ENCODE results near the gene TACR2.

Gene TACR2

DNA sequence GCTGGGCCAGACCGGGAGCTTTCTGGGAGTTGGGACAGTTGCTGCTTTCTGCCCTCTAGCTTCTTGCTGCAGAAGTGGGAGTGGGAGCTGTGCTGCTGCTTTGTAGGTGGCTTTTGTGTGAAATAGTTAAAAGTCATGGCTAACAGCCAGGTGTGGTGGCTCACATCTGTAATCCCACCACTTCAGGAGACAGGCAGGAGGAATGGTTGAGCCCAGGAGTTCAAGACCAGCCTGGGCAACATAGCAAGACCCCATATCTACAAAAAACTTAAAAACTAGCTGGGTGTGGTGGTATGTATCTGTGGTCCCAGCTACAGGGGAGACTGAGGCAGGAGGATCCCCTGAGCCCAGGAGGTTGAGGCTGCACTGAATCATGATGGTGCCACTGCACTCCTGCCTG, 13.7 kb downstream of the TACR2 start:
- no peak overlapping the region for H3K27ac ChIP-seq (ENCODE audit: low read length)
- no peak for TF ChIP-seq EZH2phosphoT487 (IDR thresholded peaks at IDR 0.05; ENCODE audit: low read depth)
- TF ChIP-seq, protein P1, sequence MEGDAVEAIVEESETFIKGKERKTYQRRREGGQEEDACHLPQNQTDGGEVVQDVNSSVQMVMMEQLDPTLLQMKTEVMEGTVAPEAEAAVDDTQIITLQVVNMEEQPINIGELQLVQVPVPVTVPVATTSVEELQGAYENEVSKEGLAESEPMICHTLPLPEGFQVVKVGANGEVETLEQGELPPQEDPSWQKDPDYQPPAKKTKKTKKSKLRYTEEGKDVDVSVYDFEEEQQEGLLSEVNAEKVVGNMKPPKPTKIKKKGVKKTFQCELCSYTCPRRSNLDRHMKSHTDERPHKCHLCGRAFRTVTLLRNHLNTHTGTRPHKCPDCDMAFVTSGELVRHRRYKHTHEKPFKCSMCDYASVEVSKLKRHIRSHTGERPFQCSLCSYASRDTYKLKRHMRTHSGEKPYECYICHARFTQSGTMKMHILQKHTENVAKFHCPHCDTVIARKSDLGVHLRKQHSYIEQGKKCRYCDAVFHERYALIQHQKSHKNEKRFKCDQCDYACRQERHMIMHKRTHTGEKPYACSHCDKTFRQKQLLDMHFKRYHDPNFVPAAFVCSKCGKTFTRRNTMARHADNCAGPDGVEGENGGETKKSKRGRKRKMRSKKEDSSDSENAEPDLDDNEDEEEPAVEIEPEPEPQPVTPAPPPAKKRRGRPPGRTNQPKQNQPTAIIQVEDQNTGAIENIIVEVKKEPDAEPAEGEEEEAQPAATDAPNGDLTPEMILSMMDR (IDR thresholded peaks at IDR 0.05; ENCODE audit: low read depth, low read length): no peak
- peaks cover 3% of the 10 kb centered on the region for H3K4me1 ChIP-seq (ENCODE audit: low read length)
- no peaks in the 10 kb centered on the region for H3K36me3 ChIP-seq (replicated peaks; ENCODE audit: low read depth, low read length)
- H3K4me2 ChIP-seq (ENCODE audit: low read length): no peak overlapping the region
- no peaks in the 10 kb centered on the region for H3K27me3 ChIP-seq (ENCODE audit: low read depth, low read length)
- H3K9ac ChIP-seq (ENCODE audit: low read length): no peak overlapping the region
- H4K20me1 ChIP-seq (ENCODE audit: insufficient read depth, low read length): no peaks in the 10 kb centered on the region
- no peaks in the 10 kb centered on the region for H3K79me2 ChIP-seq (ENCODE audit: low read length)
- H2AFZ ChIP-seq (ENCODE audit: low read depth, low read length): no peak overlapping the region
- no peaks in the 10 kb centered on the region for H3K9me3 ChIP-seq (ENCODE audit: insufficient read depth, low read length)
- no peak overlapping the region for H3K4me3 ChIP-seq (ENCODE audit: low read length)

DNA sequence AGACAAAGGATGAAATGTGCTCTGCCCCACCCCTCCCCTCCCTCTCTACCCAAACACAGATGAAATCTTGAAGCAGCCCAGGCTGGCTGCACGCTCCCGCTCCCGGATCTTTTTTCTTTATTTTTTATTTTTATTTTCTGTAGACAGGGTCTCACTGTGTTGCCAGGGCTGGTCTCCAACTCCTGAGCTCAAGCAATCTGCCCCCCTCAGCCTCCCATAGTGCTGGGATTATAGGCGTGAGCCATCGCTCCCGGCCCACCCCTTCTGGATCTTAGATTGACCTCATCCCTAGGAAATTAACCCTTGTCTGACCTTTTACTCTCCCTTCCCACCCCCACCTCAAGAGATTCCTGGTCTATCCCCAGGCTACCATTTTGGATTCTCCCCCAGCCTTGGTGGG, 14.3 kb downstream of the TACR2 start:
- H2AFZ ChIP-seq (ENCODE audit: low read depth, low read length): no peak overlapping the region
- no peak overlapping the region for H3K27ac ChIP-seq (ENCODE audit: low read length)
- H3K79me2 ChIP-seq (ENCODE audit: low read length): no peaks in the 10 kb centered on the region
- H3K27me3 ChIP-seq (ENCODE audit: low read depth, low read length): no peaks in the 10 kb centered on the region
- no peaks in the 10 kb centered on the region for H3K9me3 ChIP-seq (ENCODE audit: insufficient read depth, low read length)
- H3K36me3 ChIP-seq (replicated peaks; ENCODE audit: low read depth, low read length): no peaks in the 10 kb centered on the region
- H3K4me2 ChIP-seq (ENCODE audit: low read length): no peak overlapping the region
- H3K4me3 ChIP-seq (ENCODE audit: low read length): no peak overlapping the region
- no peaks in the 10 kb centered on the region for H4K20me1 ChIP-seq (ENCODE audit: insufficient read depth, low read length)
- TF ChIP-seq EZH2phosphoT487 (IDR thresholded peaks at IDR 0.05; ENCODE audit: low read depth): no peak
- TF ChIP-seq, protein P1 (IDR thresholded peaks at IDR 0.05; ENCODE audit: low read depth, low read length): no peak
- no peaks in the 10 kb centered on the region for H3K4me1 ChIP-seq (ENCODE audit: low read length)
- no peak overlapping the region for H3K9ac ChIP-seq (ENCODE audit: low read length)

DNA sequence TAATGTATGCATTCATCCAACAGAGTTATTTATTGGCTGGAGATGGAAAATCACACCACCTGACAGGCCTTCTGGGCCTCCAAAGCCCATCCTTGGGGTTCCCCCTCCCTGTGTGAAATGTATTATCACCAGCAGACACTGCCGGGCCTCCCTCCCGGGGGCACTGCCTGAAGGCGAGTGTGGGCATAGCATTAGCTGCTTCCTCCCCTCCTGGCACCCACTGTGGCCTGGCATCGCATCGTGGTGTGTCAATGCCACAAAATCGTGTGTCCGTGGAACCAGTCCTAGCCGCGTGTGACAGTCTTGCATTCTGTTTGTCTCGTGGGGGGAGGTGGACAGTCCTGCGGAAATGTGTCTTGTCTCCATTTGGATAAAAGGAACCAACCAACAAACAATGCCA, 15.3 kb downstream of the TACR2 start:
- no peaks in the 10 kb centered on the region for H3K79me2 ChIP-seq (ENCODE audit: low read length)
- H3K9me3 ChIP-seq (ENCODE audit: insufficient read depth, low read length): no peaks in the 10 kb centered on the region
- no peak for TF ChIP-seq EZH2phosphoT487 (IDR thresholded peaks at IDR 0.05; ENCODE audit: low read depth)
- TF ChIP-seq, protein P1 (IDR thresholded peaks at IDR 0.05; ENCODE audit: low read depth, low read length): no peak
- no peak overlapping the region for H3K4me2 ChIP-seq (ENCODE audit: low read length)
- H3K27me3 ChIP-seq (ENCODE audit: low read depth, low read length): no peaks in the 10 kb centered on the region
- no peak overlapping the region for H3K4me3 ChIP-seq (ENCODE audit: low read length)
- no peak overlapping the region for H3K9ac ChIP-seq (ENCODE audit: low read length)
- H3K4me1 ChIP-seq (ENCODE audit: low read length): no peaks in the 10 kb centered on the region
- H2AFZ ChIP-seq (ENCODE audit: low read depth, low read length): no peak overlapping the region
- H3K27ac ChIP-seq (ENCODE audit: low read length): no peak overlapping the region
- no peaks in the 10 kb centered on the region for H4K20me1 ChIP-seq (ENCODE audit: insufficient read depth, low read length)
- no peaks in the 10 kb centered on the region for H3K36me3 ChIP-seq (replicated peaks; ENCODE audit: low read depth, low read length)

DNA sequence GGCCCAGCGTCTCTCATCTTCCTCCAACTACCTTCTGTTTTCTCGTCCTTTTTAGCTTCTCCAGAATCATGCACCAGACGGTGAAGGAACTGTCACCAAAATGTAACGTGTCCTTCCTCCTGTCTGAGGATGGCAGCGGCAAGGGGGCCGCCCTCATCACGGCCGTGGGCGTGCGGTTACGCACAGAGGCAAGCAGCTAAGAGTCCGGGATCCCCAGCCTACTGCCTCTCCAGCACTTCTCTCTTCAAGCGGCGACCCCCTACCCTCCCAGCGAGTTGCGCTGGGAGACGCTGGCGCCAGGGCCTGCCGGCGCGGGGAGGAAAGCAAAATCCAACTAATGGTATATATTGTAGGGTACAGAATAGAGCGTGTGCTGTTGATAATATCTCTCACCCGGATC, 15.8 kb downstream of the TACR2 start:
- Histone ChIP-seq H3K27ac (ENCODE audit: low read length) (no peak overlapping the region), H3K36me3 (replicated peaks; ENCODE audit: low read depth, low read length) (no peaks in the 10 kb centered on the region), H2AFZ (ENCODE audit: low read depth, low read length) (no peak overlapping the region), H3K79me2 (ENCODE audit: low read length) (no peaks in the 10 kb centered on the region), H4K20me1 (ENCODE audit: insufficient read depth, low read length) (no peaks in the 10 kb centered on the region), H3K4me3 (ENCODE audit: low read length) (no peak overlapping the region), H3K9me3 (ENCODE audit: insufficient read depth, low read length) (no peaks in the 10 kb centered on the region), H3K4me2 (ENCODE audit: low read length) (no peak overlapping the region), H3K27me3 (ENCODE audit: low read depth, low read length) (no peaks in the 10 kb centered on the region), H3K4me1 (ENCODE audit: low read length) (no peaks in the 10 kb centered on the region), H3K9ac (ENCODE audit: low read length) (no peak overlapping the region)
- no peak for TF ChIP-seq EZH2phosphoT487 (IDR thresholded peaks at IDR 0.05; ENCODE audit: low read depth)
- TF ChIP-seq, protein P1 (IDR thresholded peaks at IDR 0.05; ENCODE audit: low read depth, low read length): no peak
